Measurements from ENCODE around the gene THBD.
A peak's percentile ranks its signal among the peaks of the same experiment; 100 is the strongest.

THBD gene

DNA sequence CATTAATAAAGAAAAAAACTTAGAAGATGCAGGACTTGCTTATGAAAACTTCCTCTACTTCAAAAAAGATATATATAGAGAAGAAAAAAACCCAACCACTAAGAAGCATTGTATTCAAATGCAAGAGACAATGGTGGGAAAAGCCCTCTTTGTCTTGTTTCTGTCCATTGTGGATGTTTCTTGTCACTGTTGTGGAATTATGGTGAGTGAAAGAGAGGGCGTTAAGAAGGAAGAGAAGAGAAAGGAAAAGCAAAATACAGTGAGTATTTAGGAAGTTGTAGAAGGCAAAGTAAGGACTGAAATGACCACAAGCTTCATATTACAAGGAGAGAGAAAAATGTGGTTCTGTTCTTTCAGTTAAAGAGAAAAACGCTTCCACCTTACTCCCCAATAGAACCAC is 14.1 kb upstream of the THBD start:
- TF ChIP-seq POLR2A (IDR thresholded peaks at IDR 0.05; ENCODE audit: extremely low read depth, insufficient read length) (no peak), CTCF (IDR thresholded peaks at IDR 0.05; ENCODE audit: low read depth, low read length) (no peak), MYC (IDR thresholded peaks at IDR 0.05; ENCODE audit: low read depth, low read length) (no peak)
- TF ChIP-seq, protein P1, sequence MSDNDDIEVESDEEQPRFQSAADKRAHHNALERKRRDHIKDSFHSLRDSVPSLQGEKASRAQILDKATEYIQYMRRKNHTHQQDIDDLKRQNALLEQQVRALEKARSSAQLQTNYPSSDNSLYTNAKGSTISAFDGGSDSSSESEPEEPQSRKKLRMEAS (IDR thresholded peaks at IDR 0.05; ENCODE audit: low read depth, low read length), result no peak
- DNase-seq (ENCODE audit: low read depth), result no peak
- no peak overlapping the region for H3K4me3 ChIP-seq (ENCODE audit: low read depth, low read length)

GRCh38 chr20:23063168-23063567 is 13.7 kb upstream of the THBD start:
- H3K4me3 ChIP-seq (ENCODE audit: low read depth, low read length), result no peak overlapping the region
- TF ChIP-seq MYC (IDR thresholded peaks at IDR 0.05; ENCODE audit: low read depth, low read length), result no peak
- no peak for TF ChIP-seq POLR2A (IDR thresholded peaks at IDR 0.05; ENCODE audit: extremely low read depth, insufficient read length)
- TF ChIP-seq, protein P1 (IDR thresholded peaks at IDR 0.05; ENCODE audit: low read depth, low read length), result no peak
- DNase-seq (ENCODE audit: low read depth), result no peak

- TF ChIP-seq, protein P1 (IDR thresholded peaks at IDR 0.05; ENCODE audit: low read depth, low read length), result no peak
- no peak for TF ChIP-seq CTCF (IDR thresholded peaks at IDR 0.05; ENCODE audit: low read depth, low read length)
- no peak for TF ChIP-seq POLR2A (IDR thresholded peaks at IDR 0.05; ENCODE audit: extremely low read depth, insufficient read length)
- no peak for TF ChIP-seq MYC (IDR thresholded peaks at IDR 0.05; ENCODE audit: low read depth, low read length)
- DNase-seq (ENCODE audit: low read depth), result no peak
- no peak overlapping the region for H3K4me3 ChIP-seq (ENCODE audit: low read depth, low read length)
These were observed 13.2 kb upstream of the THBD start for GRCh38 chr20:23062632-23063031.

DNA sequence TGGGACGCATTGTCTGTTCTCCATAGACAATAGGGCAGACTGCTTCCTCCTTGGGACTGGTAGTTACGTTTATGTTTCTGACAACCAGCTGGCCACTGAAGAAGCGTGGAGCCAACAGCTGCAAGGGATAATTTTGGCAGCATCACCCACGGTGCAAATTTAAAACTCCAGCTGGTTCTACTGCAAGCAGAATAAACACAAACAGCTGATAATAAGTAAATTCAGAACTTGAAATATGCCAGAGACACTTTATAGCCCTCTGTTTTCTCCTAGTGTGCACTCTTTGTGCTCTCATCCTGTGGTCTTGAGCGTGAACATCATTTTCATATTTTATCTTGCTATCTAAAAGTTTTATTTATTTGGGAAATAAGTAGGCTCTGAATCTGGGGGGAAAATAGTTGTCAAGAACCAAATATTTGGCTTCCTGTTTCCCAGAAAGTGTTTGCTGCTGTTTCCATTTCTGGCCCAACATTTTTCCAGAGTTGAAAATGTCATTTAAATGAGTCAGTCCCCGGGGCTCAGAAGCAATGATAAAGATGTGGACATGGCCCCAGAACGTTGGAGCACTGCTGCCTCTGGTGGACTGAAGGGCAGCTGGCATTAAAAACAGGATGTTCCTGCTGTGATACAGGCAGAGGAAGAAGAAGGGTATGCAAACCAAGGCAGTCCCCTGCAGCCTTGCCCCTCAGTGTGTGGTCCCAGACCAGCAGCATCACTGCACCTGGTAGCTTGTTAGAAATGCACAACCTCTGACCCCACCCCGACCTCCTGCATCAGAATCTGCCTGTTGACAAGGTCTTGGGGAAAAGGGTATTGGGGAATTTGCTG is 12.5 kb upstream of the THBD start:
- TF ChIP-seq CTCF (IDR thresholded peaks at IDR 0.05; ENCODE audit: low read depth, low read length) (peak; percentile 53), MYC (IDR thresholded peaks at IDR 0.05; ENCODE audit: low read depth, low read length) (no peak), POLR2A (IDR thresholded peaks at IDR 0.05; ENCODE audit: extremely low read depth, insufficient read length) (no peak)
- TF ChIP-seq, protein P1 (IDR thresholded peaks at IDR 0.05; ENCODE audit: low read depth, low read length), result peak; percentile 54; the same call in 1 of the 2 replicates
- no peak overlapping the region for H3K4me3 ChIP-seq (ENCODE audit: low read depth, low read length)
- DNase-seq (ENCODE audit: low read depth), result peak; percentile 75

DNA sequence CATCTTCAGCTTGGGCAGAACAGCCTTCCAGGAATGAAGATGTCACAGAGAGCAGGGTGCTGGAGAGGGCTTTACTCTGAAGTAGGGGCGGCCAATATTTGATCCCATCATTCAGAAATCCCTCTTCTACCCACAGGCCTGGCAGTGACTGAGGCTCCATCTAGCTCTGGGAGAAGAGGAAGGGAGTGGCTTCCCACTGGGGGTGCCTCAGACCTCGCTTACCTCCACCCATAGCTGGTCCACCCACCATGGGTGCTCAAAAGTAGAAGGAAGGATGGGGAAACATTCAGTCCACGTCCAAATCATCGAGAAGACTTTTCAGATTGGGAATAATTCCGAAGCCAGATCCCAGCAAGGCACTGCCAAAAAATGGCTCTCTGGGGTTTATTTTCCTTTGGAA is 11.8 kb upstream of the THBD start:
- TF ChIP-seq POLR2A (IDR thresholded peaks at IDR 0.05; ENCODE audit: extremely low read depth, insufficient read length) (no peak), CTCF (IDR thresholded peaks at IDR 0.05; ENCODE audit: low read depth, low read length) (no peak), MYC (IDR thresholded peaks at IDR 0.05; ENCODE audit: low read depth, low read length) (no peak)
- TF ChIP-seq, protein P1 (IDR thresholded peaks at IDR 0.05; ENCODE audit: low read depth, low read length), result no peak
- H3K4me3 ChIP-seq (ENCODE audit: low read depth, low read length), result no peak overlapping the region
- DNase-seq (ENCODE audit: low read depth), result no peak

DNA sequence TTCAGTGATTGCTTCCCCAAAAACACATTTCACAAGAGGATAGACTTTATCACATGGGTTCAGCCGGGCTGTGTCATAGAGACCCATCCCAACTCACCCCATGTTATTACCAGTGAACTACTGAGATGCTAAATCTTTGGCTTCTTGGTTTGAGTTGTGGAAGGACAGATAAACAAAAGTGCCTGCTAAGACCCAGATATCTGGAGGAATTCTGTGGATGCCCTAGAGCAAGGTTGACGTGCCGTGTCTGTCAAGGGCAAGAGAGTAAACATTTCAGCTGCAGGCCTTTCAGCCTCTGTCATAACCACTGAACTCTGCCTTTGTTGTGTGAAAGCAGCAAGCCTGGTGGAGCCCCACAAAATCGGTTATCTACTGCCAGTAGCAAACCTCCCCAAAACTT is 11.2 kb upstream of the THBD start:
- no peak for TF ChIP-seq MYC (IDR thresholded peaks at IDR 0.05; ENCODE audit: low read depth, low read length)
- TF ChIP-seq CTCF (IDR thresholded peaks at IDR 0.05; ENCODE audit: low read depth, low read length), result no peak
- TF ChIP-seq, protein P1 (IDR thresholded peaks at IDR 0.05; ENCODE audit: low read depth, low read length), result no peak
- no peak for TF ChIP-seq POLR2A (IDR thresholded peaks at IDR 0.05; ENCODE audit: extremely low read depth, insufficient read length)
- no peak overlapping the region for H3K4me3 ChIP-seq (ENCODE audit: low read depth, low read length)
- no peak for DNase-seq (ENCODE audit: low read depth)

Measured in NB4 (cell line).